Stimulated activated naive CD4-positive, alpha-beta T cell treated with Interleukin-2 at 50 U/mL for 16 hours (primary cell): ENCODE measurements around the gene KRT78.

Source experiments
- DNase-seq: peaks from one replicate; lab custom pipeline; 2025; lab: John Stamatoyannopoulos, UW

Gene KRT78

DNA sequence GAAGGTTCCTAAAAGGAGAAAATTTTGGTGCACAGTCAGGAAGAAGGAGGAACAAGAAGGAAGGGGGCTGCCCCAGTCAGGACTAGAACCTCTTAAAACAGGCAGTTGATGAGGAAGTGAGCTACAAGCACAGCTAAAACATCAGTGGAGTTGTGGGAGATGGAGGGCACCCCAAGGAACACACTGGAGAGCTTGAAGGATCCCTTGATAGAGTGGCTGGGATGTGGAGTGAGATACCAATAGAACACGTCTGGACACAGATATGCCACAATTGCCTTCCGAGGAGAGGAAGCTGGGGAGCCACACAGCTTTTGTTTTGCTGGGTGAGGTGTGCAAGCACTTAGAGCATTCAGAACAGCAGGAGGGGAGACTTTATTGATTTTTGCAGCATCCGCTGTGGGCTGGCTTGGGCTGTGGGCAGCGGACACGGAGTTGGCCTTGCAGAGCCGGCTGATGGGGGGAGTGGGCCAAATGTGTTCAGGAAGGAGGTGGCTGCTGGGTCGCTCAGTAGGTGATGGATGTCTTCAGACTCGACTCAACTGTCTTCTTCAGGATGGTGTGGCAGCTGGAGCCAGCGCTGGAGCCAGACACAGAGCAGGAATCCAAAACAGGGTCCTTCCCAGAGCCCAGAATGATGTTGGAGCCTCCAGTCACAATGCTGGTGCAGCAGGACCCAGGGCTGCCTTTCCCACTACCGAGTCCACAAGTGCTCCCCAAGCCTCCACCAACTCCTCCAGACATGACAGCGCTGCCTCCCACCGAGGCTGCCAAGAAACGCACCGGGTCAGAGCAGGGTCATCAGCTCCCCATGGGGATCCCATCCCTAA lies 10.0 kb downstream of the KRT78 start:
- DNase-seq: no peak

DNA sequence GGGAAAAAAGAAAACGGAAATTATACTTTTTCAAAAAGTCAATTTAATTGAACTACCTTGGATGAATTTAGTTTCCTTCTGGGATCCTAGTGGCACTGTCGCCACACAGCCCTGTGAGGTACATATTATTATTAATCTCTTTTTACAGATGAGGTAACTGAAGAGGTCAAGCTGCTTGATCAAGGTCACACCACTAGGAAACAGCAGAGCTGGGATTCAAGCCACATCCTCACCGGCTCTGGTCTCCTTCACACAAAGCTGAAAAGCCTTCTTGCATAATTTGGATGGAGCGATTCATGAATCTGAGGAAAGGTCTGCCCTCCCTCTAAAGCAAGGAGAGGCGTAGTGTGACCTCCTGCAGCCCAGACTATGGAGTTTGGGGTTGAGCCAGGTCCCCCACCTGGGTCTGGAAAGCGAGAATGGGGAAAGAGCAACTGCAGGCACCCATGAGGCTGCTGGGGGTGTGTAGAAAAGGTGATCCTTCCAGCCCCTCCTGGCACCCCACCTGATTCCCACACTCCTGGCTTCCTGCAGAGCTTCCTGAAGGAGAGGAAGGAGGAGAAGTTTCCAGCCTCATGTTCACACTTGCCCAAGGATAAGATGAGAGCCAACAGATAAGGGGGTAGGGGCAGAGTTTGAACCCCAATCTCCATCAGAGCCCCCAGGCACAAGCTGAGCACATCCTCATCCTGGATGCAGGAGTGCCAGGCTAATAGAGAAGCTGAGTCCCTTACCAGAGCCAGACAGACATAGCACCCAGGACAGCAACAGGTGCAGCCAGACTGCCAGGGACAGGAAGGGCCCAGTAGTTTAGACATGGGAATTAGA lies 10.8 kb downstream of the KRT78 start:
- no peak for DNase-seq

DNA sequence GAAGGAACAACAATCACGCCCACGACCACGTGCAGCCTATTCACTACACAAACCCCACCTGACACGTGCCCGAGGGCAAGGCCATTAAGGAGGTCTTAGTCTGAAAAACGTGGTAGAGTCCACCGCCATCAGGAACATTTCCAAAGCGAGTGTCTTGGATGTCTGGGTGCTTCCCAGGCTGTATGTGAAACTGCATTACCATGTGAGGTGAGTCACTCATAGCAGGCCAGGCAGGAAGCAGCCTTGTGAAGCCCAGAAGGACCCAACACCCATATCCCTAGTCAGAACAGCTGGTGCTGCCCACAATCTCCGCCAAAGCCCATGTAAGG lies 11.4 kb downstream of the KRT78 start:
- no peak for DNase-seq

DNA sequence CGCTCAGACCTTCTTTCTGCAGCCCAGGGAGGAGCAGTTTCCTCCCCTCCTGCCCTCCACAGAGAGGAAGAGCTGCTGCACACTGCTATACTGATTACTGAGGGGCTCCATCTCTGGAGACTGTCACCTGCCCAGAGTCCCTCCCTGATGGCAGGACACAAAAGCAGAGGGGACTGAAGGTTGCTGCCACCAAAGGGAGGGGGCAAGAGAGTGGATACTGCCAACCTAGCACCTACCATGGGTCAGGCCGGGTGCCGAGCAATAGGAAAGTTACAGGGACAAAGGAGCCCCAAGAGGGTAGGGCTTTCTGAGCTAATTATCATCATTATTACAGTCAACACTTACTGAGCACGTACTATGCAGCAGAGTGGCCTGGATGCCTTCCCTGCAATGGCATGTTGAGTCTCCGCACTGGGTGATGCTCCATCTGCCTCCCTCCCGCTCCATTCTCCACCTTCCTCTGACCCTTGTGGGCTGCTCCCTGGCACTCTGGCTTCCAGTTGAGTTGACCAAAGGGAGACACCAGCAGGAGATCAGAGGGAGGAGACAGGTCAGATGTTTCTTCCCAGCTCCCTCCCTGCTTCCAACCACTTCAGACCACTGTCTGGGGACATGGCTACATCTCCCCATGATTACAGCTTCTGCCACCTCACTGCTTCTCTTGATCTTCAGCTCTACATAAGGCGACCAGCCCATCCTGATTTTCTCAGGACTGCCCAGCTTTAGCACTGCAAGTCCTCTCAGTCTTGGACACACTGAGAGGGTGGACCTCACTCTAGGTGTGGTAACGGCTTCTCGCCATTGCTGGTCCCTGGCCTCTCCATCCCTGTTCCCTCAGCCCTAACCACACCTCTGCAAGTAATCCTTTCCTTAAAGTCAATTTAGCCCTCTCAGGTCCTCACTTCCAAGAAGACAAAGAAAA lies 12.0 kb downstream of the KRT78 start:
- no peak for DNase-seq

DNA sequence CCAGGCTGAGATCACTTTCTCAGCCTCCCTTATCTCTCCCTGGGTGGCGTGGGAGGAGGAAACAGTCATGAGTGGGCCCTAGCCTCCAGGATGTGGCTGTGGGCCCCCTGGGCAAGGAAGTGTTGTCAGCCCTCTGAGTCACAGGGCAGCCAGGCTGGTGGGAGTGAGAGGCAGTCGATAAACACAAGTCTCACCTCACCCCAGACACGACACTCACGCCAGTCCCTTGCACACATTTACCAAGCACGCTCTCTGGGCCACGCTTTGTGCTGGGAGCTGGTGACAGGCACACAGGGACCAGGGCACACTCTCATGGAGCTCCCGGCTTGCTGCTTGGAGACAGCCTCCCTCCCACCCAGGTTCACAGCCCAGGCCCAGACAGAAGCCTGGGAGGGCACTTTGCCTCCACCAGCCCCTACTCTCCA lies 12.7 kb downstream of the KRT78 start:
- peak; percentile 40 for DNase-seq

DNA sequence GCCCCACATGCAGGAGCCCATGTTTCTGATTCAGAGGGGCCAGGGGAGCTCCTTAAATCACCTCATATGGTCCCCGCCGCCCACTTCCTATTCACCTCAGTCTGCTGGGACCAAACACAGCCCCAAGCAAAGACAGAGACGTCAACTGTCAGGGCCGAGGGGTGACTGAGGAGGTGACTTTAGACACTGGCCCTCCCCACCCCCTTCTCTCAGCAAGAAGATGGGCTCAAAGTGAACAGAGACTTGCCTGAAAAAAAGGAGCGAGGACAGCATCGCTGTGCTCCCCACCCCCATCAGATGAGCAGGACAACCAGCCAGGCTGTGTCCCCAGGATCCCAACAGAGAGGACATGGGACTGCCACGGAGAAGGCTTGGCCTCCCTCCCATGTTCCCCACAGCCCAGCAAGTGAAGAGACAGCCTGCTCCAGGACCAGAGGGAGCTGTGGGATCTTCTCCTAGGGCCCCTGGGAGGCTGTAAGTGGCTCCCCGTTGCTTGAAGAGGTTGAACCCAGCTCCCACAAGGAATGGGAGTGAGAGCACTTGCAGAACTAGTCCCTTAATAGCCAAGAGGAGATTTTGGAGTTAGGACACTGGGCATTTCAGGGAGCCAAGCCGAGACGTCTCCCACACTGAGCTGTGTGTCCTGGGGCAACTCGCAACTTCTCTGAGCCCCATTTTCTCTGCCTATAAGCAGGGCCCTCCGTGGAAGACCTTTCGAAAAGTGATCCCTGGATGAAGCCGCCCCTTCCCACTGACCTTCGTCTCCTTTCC lies 13.3 kb downstream of the KRT78 start:
- no peak for DNase-seq

DNA sequence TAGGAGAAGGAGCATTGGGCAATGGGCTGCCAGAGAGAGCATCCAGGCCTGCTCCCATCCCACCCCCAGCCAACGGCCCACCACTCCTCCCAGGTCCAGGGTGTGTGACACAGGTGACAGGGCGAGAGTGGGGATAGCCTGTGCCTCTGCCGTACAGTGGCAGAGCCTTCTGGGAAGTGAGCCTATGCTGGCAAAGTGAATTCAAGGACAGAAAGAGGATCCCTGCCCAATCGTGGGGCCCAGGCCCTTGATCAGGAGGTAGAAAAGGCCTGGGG lies 14.1 kb downstream of the KRT78 start:
- no peak for DNase-seq

DNA sequence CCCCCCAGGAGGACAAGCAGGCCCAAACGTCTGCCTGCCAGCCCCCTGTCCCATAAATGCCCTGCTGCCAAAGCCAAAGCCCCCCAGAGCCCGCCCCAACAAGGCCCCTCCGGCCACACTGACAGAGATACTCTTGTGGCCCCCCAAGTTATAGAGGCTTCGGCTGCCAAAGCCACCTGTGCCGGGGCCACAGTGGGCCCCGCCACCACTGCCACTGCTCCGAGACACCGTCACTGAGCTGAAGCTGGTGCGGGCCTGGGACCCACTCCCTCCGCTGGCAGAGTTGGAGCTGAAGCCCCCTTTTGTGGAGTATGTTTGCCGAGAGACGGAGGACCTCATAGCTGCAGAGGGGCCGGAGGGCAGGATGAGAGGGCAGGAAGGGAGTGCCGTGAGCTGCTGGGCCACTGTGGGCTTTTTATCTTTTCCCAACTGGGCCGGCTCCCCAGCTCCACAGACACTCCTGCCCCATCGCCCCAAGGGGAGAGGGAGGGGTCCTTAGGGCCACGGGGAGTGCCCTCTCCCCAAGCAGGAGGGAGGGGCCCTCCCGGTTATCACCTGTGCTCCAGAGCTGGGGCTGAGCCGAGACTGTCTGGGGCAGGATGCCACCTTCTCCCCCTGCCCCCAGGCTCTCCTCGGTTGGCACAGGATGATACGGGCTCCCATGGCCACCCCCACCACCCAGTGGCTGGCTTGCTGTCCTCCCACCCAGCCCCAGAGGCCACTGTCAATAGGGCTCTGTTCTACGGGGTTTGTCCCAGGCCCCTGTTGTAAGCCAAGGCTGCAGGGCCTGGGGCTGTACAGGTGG lies 14.7 kb downstream of the KRT78 start, which contains the start of gene KRT79:
Gene KRT79, minus strand, starts transcription at position 390 of the 805 bp plus-strand sequence. Its CDS starts 51 bp downstream, at position 339.
- DNase-seq: no peak

DNA sequence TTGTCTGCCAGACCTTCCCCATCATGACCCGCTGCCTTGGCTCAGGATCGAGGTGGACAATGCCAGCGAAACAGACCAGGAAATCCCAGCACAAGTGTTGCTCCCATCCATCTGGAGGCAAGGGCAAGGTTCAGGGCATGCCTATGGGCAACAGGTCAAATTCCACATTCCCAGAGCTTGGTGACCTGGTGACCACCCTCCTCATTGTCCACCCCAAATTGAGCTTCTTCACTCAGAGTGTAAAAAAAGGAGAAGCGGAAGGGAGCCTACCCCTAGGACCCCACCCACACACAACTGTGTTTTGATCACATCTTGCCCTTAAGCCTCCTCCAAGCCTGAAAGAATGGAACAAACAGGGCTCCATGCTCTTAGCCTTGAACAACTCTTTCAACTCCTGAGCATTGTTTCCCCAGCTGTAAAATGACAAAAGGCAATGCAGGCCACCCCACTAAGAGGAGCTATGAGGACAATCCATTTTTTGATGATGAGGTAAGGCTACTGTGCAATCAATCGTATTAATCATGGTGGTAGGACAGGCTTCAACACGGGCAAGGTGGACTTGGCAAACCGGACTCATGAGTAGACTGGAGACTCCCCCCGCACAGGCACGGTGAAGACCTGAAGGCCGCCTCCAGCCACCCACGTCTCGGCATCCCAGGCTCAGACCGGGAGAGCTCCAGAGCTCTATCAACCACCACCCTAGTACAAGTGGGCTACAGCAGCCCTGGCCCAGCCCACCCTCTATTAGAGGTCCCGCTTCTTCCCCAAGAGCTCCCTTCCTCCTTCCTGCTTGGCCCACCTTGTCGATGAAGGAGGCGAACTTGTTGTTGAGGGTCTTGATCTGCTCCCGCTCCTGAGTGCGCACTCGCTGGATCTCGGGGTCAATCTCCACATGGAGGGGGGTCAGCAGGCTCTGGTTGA lies 15.5 kb downstream of the KRT78 start:
- DNase-seq: no peak

DNA sequence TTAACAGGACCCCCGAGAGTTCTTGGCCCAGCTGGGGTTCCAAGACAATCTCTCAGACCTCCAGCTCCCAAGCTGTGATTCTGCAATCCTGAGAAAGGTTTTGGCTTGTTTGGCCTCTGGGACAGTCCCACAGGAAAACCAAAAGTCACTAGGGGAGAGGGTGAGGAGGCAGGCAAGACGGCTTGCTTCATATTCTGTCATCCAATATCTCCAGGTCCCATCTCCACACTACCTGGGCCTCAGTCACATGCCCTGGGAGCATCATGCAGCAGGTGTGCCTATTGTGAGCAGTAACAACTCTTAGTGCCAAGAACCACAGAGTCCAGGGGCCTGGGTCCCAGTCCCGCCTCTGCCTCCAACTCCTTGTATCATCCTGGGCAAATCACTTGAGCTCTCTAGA lies 16.3 kb downstream of the KRT78 start:
- DNase-seq: no peak

DNA sequence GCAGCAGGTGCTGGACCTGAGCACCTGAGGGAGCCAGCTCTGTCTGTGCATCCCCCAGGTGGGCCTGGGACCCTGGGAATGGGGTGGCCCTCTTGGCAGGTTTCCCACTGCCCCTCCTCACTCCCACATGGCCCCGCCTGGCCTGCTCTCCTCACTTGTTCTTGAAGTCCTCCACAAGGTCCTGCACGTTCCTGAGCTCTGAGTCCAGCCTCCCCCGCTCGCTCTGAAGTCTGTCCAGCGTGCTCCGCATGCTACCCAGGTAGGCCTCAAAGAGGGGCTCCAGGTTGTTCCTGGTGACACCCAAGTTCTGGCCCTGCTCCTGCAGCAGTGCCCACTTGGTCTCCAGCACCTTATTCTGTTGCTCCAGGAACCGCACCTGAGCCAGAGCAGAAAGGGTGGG lies 17.5 kb downstream of the KRT78 start:
- no peak for DNase-seq

DNA sequence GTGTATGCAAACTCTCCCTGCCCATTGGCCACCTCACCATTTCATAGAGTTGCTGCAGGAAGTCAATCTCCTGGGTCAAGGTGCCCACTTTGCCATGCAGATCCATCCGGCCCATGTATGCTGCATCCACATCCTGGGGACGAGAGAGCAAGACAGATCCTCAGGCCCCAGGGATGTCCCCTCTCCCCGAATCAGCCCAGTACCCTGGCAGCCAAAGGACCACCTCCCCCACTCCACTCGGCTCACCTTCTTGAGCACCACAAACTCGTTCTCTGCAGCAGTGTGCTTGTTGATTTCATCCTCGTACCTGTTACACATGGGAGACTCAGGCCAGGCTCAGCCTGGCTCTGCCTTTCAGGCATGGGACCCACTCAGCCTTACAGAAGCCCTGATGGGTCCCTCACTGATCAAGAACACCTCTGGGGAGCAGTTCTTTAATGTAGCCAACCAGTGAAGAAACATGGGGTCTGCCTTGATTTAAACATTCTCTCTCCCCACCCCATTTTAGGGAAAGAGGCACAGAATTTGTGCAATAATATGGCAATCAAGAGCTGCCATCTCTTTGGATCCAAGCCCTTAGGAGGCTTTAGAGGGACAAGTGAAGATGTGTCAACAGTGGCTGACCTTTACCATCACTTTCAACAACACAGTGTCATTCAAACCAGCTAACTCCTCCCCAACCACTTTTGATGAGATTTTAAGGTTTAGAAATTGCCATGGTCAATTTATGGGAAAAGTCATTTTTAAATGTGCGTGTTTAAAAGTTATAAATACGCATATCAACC lies 18.6 kb downstream of the KRT78 start:
- no peak for DNase-seq

DNA sequence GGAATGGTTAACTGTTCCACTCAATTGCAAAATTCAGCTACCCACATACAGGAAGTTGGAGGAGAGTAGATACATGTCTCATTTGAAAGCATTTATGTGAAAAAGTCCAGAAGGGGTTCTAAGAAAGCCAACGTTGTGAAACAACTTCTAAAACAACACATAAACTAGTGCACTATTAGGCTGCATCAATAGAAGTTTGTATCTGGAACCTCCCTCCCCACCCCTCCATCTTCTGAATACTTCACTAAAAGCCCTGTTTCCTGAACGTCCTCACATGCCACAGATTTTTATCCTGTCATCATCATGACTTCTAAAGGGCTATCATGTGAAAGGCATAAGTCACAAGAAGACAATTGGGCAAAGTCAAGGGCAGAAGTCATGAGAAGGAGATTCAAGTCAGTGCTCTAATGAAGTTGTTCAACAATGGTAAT lies 20.2 kb downstream of the KRT78 start:
- no peak for DNase-seq

DNA sequence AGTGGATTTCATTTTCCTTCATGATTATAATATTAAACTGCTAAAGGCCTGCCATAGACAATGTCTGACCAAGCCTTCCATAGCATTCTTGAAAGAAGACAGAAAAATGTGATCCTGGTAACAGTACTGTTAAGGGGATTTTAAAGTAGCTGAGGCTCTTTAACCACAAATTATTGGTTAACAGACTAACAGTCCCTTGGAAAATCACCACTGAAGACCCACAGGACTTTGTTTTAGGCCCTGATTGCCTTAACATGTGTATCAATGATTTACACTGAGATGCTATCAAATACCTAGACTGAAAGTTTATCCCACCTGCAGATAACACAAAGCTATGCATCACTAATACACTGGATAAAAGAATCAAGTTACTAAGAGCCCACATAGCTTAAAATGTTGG lies 20.6 kb downstream of the KRT78 start:
- no peak for DNase-seq

DNA sequence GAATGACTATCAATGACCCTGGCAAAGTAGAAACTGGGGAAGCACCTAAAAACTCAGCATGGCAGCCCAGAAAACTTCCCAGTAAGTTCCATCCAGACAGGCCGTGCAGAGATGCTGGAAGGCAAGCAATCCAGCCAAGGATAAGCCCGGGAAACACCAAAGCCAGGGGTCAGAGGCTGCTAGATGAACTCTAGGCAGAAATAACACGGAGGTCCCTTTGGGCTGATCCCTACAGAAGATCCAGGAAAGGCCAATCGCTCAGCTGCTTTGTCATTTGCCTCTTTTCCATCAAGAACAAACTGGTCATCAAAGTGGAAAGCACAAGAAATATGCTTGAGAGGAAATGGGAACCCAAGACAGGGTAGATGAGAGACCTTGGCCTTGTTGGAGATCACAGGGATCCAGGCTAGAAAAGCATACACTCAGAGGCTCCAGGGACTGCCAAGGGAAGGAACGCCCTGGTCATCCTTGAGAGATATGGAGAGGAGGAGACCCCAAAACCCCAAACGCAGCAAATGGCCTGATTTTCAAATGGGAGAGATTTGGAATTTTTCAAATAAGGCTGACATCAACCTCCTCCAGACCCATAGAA lies 21.2 kb downstream of the KRT78 start:
- DNase-seq: no peak

DNA sequence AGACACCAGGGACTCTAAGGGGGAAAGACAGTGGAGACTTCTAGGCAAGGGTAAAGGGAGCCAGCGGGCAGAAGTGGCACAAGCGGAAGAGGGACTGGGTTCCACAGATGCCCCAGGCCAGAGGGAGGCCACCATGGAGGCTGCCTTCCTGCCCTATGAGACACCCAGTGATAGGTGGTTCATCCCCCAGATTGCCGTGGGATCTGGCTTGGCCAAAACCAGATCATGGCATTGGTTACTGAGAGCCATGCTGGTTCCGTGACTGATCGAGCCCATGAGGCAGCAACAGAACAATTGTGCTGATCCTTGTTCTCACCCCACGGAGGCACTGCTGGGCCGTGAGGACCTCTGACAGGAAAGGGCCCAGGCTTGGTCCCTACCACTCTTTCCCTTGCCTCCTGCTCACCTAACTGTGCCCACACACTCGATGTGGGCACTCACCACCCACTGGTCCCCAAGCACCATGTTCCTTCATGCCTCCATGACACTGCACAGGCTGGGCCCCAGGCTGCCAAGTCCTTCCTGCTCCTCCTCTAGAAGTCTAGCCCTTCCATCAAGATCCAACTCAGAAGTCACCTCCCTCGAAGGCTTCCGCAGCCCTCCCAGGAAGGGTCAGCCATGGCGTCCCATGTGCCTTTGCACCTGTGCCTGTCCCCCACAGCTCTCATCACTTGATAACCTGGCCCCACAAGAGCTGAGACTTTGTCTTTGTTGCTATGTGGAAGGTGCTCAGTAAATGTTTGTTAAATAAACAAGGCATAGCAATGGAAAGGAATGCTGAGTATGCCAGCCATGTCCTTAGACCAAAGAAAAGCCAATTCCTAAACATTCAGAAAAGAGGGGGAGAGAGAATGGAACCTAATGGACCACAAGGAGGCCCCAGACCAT lies 21.9 kb downstream of the KRT78 start:
- DNase-seq: no peak

DNA sequence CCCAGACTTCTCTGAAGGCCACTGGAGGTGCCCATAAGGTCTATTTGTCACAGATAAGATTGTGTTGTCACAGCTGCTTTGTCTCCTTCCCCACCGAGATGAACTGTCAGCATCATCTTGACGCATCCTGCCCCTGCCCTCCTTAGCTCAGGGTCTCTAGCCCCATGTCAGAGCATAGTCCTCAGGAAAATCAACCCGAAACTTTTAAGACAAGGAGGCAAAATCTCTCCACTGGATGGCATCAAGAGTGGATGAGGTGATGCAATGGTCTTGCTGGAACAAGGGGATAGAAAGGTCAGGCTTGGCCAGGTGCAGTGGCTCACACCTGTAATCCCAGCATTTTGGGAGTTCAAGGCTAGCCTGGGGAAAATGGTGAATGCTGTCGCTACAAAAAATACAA lies 22.8 kb downstream of the KRT78 start:
- DNase-seq: no peak
